Activated T-cell treated with anti-CD3 and anti-CD28 coated beads, Interleukin-2, amount 50 U/mL, for 72 hours (primary cell): ENCODE data around the gene GPR15. TPM values are rescaled to one million over a fixed set of nuclear protein-coding genes. Genes with fewer than 3 reads are reported as not detected.

Experiments
- ATAC-seq, 2 donors: fragments of 150-1000 bp; cut with Tn5 transposase; replicated peaks in 1 of 2; 2 replicates each; pipeline ENCODE4 v1.10.0; 2021; ENCODE audit warnings: moderate library complexity in 2 of 2, mild to moderate bottlenecking in 1 of 2
- DNase-seq, 2 donors: peaks; one replicate each; pipeline ENCODE4 v3.0.0; 2021 to 2022; ENCODE audit warnings: mixed read lengths in 1 of 2
- H3K27ac Mint-ChIP-seq: one replicate; pipeline ENCODE4 v1.8.0; 2022; ENCODE audit warnings: mild to moderate bottlenecking, moderate library complexity, mixed read lengths
- H3K27me3 Mint-ChIP-seq: one replicate; pipeline ENCODE4 v1.8.0; 2022; ENCODE audit warnings: low read depth, mixed read lengths
- H3K36me3 Mint-ChIP-seq, 2 donors: one replicate each; pipeline ENCODE4 v1.8.0; 2022; ENCODE audit warnings: mixed read lengths in 2 of 2, mild to moderate bottlenecking in 1 of 2; ENCODE audit not compliant: insufficient read depth in 2 of 2
- H3K4me1 Mint-ChIP-seq: one replicate; pipeline ENCODE4 v1.8.0; 2022; ENCODE audit warnings: low read depth, mixed read lengths
- H3K4me3 Mint-ChIP-seq, 2 donors: one replicate each; pipeline ENCODE4 v1.8.0; 2022; ENCODE audit warnings: mild to moderate bottlenecking in 2 of 2, mixed read lengths in 2 of 2, moderate library complexity in 2 of 2
- H3K9me3 Mint-ChIP-seq, 2 donors: one replicate each; pipeline ENCODE4 v1.8.0; 2022; ENCODE audit warnings: mixed read lengths in 2 of 2
- total RNA-seq, 2 donors: library from RNA; stranded (reverse); gene quantifications; one replicate each; pipeline ENCODE4 v1.2.3, GENCODE V29; 2022

GPR15 gene
- total RNA-seq, 2 donors from 2014 or later: 4.6 to 24.0 TPM

DNA sequence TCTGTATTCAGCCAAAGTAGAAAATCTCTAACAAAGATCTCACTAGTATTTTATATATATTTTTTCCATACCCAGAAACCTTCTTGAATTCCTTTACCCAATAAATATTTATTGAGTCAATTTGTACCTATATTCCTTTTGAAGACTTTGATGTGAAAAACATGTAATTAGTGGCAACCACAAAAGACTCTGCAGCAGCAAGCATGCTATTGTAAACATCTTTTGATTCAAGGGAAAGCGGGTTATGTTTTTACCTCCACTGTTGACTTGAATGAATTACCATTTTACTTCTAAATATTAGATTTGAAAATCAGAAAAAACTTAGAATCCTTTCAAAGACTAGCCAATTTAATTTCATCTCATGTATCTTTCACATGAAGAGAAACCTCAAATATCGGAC, 2.4 kb downstream of the GPR15 start:
- H3K4me3 Mint-ChIP-seq: peak overlapping the region; percentile 11 to 70
- DNase-seq (no peak), ATAC-seq (no peak)
- peak overlapping the region; percentile 51 for H3K27ac Mint-ChIP-seq
- peaks cover 59% of the 10 kb centered on the region for H3K4me1 Mint-ChIP-seq
- H3K9me3 Mint-ChIP-seq: no peaks in the 10 kb centered on the region
- no peaks in the 10 kb centered on the region for H3K27me3 Mint-ChIP-seq
- H3K36me3 Mint-ChIP-seq: peaks cover 11 to 13% of the 10 kb centered on the region in 2 donors

DNA sequence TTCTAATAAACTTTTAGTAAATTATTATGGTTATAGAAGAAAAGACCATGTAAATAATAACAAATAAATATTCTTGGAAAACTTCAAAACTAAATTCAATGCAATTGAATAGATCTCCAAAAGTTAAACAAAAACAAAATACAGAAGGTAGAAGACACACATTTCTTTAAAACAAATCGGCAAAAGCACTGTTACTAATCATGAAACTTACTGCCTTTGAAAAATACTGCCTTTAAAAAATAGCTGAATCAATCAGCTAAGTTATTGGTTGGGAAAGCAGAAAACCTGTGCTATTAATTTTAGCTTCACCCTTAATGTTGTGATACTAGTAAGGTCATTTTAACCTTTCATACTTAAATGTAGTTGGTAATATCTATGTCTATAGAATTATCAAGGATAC, 3.0 kb downstream of the GPR15 start:
- ATAC-seq (no peak), DNase-seq (no peak)
- Mint-ChIP-seq H3K9me3 (no peaks in the 10 kb centered on the region), H3K27ac (no peak overlapping the region), H3K4me3 (peak overlapping the region in 1 of 2 donors; percentile 63), H3K36me3 (peaks cover 11 to 13% of the 10 kb centered on the region in 2 donors), H3K27me3 (no peaks in the 10 kb centered on the region), H3K4me1 (peaks cover 63% of the 10 kb centered on the region)

DNA sequence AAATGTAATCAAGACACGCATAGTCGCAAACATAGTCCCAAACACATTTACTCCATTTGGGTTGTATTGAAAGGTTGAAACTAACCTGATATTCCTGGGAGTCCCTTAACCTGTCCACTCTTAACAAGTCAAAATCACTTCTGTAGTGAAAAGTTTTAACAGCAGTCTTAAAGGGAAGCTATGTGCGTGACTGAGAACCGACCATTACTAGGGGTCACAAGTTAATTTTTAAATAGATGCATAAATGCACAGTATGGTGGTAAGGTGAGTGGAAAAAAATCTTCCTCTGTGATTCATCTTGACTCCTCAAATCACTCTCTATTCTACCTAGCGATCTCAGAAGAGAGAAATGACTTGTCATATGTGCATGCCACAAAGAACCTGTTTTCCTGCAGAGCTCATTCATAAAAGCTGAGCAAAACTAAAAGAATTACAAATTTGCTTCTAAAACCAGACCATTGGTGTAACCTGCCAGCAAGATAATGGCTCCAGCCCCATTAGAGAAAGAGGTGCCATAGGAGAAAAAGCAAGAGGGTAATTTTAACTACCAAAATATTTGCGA, 4.8 kb downstream of the GPR15 start:
- H3K36me3 Mint-ChIP-seq: peaks cover 7 to 9% of the 10 kb centered on the region in 2 donors
- peak overlapping the region; percentile 90 for H3K27ac Mint-ChIP-seq
- DNase-seq (peak in 1 of 2 donors; percentile 43), ATAC-seq (peak; percentile 83)
- no peaks in the 10 kb centered on the region for H3K27me3 Mint-ChIP-seq
- H3K4me1 Mint-ChIP-seq: peaks cover 60% of the 10 kb centered on the region
- H3K4me3 Mint-ChIP-seq: peak overlapping the region; percentile 67 to 80
- no peaks in the 10 kb centered on the region for H3K9me3 Mint-ChIP-seq

DNA sequence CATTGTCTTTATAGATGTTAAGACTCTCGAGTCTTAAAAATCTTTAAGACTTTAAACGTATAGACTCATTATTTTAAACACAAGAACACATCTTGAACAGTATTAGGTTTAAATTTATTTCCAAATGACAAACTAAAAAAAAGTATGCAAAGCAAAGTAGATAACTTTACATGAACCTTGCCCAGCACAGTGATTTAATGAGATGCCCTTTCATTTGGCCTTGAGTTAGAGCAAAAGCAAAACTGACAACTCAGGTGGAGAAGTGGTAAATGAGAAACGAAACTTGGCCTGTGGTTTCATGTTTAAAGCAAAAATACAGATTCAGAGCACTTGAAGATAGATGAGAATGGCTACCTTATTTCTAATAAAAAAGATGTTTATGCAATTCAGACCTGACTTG, 8.6 kb downstream of the GPR15 start:
- peak in 1 of 2 donors; percentile 46 for DNase-seq
- peak overlapping the region; percentile 27 for H3K27ac Mint-ChIP-seq
- peak overlapping the region; percentile 38 to 63 for H3K4me3 Mint-ChIP-seq
- no peaks in the 10 kb centered on the region for H3K27me3 Mint-ChIP-seq
- peak; percentile 35 to 39 for ATAC-seq
- peaks cover 86% of the 10 kb centered on the region for H3K4me1 Mint-ChIP-seq
- H3K36me3 Mint-ChIP-seq: peaks cover 7 to 8% of the 10 kb centered on the region in 2 donors
- no peaks in the 10 kb centered on the region for H3K9me3 Mint-ChIP-seq

DNA sequence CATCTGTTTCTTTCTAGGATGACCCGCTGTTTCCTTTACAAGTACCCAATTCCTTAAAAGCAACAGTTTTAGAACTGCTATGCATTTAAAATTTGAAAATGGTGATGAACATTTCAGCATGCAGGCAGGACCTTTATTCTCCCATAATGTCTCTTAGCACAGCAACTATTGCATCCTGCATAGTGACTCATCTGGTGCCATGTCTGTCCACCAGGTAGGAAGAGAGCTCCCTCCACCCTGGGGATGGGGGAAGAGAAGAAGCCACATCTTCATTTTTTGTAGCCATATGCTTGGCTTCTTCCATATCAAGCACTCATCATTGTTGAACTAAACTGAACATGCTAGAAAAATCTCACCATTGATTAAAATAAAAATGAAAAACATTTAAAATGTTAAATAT, 9.9 kb downstream of the GPR15 start:
- no peaks in the 10 kb centered on the region for H3K9me3 Mint-ChIP-seq
- ATAC-seq (no peak), DNase-seq (no peak)
- H3K4me1 Mint-ChIP-seq: peaks cover 86% of the 10 kb centered on the region
- no peaks in the 10 kb centered on the region for H3K27me3 Mint-ChIP-seq
- peak overlapping the region; percentile 75 for H3K27ac Mint-ChIP-seq
- peak overlapping the region; percentile 52 to 58 for H3K4me3 Mint-ChIP-seq
- peaks cover 5 to 8% of the 10 kb centered on the region in 2 donors for H3K36me3 Mint-ChIP-seq

DNA sequence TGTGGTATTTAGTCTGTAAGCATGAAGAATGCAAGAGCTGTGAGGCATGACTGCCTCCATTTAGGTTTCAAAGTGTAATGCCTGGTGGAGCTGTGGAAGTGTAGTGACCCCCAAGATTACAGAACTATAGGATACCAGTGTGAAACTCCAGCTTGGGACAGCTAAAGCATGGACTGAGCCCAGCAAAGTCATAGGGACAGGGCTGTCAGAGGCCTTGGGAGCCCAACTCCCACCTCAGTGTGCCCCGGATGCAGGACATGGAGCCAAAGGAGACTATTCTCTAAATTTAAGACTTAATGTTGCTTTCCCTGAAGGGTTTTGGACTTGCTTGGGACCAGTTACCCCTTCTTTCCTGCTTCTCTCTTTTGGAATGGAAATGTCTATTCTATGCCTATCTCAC, 10.8 kb downstream of the GPR15 start:
- H3K4me1 Mint-ChIP-seq: peaks cover 78% of the 10 kb centered on the region
- no peaks in the 10 kb centered on the region for H3K27me3 Mint-ChIP-seq
- no peak overlapping the region for H3K4me3 Mint-ChIP-seq
- H3K9me3 Mint-ChIP-seq: no peaks in the 10 kb centered on the region
- H3K27ac Mint-ChIP-seq: no peak overlapping the region
- H3K36me3 Mint-ChIP-seq: peaks cover 5 to 8% of the 10 kb centered on the region in 2 donors
- DNase-seq: no peak
- no peak for ATAC-seq

DNA sequence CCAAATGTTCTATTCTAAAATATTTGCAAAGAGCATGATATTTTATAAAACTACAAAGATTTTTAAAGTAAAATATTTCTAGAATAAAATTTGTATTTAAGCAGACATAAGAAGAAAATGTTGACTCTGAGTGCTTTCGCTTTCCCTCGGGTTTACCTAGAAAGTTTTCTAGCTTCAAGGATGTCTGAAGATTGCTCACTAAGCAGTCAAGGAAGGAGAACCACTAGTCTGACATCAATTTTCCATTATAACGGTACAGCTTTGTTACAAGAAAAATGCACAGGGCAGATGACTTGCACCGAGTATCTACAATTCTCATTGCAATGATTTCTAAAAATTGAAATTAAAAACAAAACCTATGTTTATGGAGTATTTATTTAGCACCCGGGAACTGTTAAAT, 14.2 kb downstream of the GPR15 start:
- peak overlapping the region; percentile 98 for H3K27ac Mint-ChIP-seq
- ATAC-seq (peak; percentile 91 to 92), DNase-seq (no peak)
- H3K9me3 Mint-ChIP-seq: peaks cover 0 to 3% of the 10 kb centered on the region in 2 donors
- peaks cover 70% of the 10 kb centered on the region for H3K4me1 Mint-ChIP-seq
- peak overlapping the region; percentile 57 to 88 for H3K4me3 Mint-ChIP-seq
- no peaks in the 10 kb centered on the region for H3K27me3 Mint-ChIP-seq
- peaks cover 8 to 10% of the 10 kb centered on the region in 2 donors for H3K36me3 Mint-ChIP-seq

DNA sequence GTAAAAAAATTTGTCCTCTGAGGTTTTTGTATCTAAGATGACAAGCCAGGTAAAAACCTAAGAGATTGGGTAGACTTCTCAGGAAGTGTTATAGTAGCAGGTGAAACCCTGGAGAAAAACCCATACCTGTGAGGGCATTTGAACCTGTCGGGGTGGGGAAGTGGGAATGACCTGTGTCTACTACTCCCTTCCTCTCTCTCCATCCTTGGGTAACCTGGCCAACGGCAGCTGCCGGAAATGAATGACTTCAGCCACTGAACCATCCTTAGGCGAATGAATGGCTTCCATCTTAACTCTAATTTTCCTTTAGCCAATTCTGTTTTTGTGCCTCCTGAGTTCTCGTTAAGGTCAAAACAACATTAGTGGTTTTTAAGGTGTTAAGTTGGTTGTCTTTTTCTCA, 16.8 kb downstream of the GPR15 start:
- DNase-seq (no peak), ATAC-seq (no peak)
- peak overlapping the region in 1 of 2 donors; percentile 45 for H3K4me3 Mint-ChIP-seq
- H3K4me1 Mint-ChIP-seq: peaks cover 72% of the 10 kb centered on the region
- H3K27ac Mint-ChIP-seq: no peak overlapping the region
- peaks cover 6 to 16% of the 10 kb centered on the region in 2 donors for H3K36me3 Mint-ChIP-seq
- H3K9me3 Mint-ChIP-seq: peaks cover 0 to 4% of the 10 kb centered on the region in 2 donors
- H3K27me3 Mint-ChIP-seq: no peaks in the 10 kb centered on the region

DNA sequence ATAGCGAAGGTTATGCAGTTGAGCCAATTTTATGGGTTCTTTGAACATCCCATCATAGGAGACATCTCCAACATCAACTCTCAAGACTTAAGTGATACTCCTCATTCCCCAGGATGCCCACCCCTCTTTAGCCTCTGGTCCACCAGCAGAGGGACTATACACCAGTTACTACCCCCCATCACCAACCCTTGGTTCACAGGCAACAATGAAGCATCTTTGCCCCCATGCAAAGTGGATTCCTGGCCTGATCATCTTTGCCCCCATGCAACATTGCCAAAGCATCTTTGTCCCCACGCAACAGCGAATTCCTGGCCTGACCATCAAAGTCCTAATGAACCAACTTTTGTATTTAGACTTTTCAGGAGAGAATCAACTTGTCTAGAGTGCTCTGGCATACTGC, 19.1 kb downstream of the GPR15 start:
- peak overlapping the region; percentile 39 to 92 for H3K4me3 Mint-ChIP-seq
- no peak for DNase-seq
- H3K27me3 Mint-ChIP-seq: no peaks in the 10 kb centered on the region
- H3K9me3 Mint-ChIP-seq: peaks cover 0 to 4% of the 10 kb centered on the region in 2 donors
- no peak for ATAC-seq
- H3K36me3 Mint-ChIP-seq: peaks cover 6 to 25% of the 10 kb centered on the region in 2 donors
- peaks cover 76% of the 10 kb centered on the region for H3K4me1 Mint-ChIP-seq
- H3K27ac Mint-ChIP-seq: peak overlapping the region; percentile 100

DNA sequence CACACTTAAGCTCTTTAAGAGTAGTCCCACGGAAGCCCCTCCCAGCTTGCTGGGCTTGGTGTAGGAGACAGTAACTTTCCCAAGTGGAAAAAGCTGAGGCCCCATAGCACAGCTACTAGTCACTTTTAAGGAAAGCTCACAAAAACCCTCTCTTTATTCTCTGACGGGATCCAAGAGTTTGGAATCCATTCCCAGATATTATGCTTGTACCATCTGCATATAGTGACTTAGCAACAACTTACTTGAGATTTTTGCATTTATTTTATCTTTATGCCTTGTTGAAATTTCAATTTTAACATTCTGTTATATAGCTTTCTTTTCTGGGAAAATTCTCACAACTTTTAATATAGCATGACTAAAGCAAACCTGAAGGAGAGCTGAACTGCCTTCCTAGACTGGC, 19.5 kb downstream of the GPR15 start:
- peaks cover 76% of the 10 kb centered on the region for H3K4me1 Mint-ChIP-seq
- peaks cover 6 to 25% of the 10 kb centered on the region in 2 donors for H3K36me3 Mint-ChIP-seq
- peaks cover 0 to 4% of the 10 kb centered on the region in 2 donors for H3K9me3 Mint-ChIP-seq
- DNase-seq: no peak
- H3K27ac Mint-ChIP-seq: peak overlapping the region; percentile 100
- no peaks in the 10 kb centered on the region for H3K27me3 Mint-ChIP-seq
- H3K4me3 Mint-ChIP-seq: peak overlapping the region; percentile 39 to 92
- ATAC-seq: no peak

DNA sequence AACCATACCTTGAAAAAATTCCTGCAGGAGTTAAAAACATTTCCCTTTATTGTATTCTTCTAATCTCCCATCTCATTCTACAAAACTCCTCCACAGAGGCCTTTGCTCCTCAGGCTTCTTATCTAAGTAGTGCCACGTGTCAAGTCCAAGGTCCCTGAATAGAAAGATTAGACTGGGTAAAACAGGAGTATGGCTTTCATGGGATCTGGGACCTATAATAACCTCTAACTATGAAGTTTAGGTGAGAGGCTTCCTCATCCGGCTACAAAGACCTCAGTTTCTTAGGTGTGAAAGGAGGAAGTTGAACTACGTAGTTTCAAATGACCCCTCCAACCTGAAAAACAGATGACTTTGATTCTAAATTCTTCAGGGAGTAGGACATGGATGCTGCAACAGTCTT, 20.0 kb downstream of the GPR15 start:
- no peak for ATAC-seq
- H3K27ac Mint-ChIP-seq: peak overlapping the region; percentile 100
- peaks cover 6 to 25% of the 10 kb centered on the region in 2 donors for H3K36me3 Mint-ChIP-seq
- no peak for DNase-seq
- H3K4me1 Mint-ChIP-seq: peaks cover 78% of the 10 kb centered on the region
- no peaks in the 10 kb centered on the region for H3K27me3 Mint-ChIP-seq
- H3K4me3 Mint-ChIP-seq: peak overlapping the region; percentile 83 to 92
- peaks cover 0 to 4% of the 10 kb centered on the region in 2 donors for H3K9me3 Mint-ChIP-seq

DNA sequence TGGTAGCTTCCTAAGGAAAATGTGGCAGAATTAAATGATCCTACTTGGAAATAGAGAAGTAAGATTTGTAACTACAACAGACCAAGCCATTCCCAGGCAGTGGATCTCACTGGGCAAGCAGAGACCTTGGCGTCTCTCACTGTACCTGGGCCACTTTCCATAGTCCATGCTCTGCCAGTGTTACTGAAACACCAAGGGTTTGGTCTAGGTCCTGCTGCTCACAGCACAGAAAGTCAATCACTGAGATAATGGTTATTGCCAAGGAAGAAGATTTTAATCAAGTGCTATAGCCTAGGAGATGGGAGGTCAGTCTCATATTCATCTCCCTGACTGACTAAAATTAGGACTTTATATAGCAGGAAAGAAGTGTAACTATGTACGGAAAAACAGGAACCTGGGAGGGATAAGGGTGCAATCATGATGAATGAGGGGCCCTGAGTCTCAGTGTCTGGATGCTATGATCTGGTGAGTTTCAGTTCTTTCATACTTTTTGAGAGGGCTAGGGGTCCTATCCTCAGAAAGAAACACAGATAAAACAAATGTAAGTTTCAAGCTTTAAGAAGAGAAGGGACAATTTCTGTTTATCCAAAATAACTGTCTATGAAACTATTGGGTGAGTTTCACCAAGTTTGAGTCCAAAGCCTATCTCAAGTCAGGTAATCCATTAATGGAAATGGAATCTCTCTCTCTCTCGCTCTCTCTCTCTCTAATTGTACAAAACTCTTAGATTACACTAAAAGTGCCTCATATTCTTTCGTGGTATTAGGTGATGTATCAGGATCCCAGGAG, 20.6 kb downstream of the GPR15 start:
- Mint-ChIP-seq H3K27me3 (no peaks in the 10 kb centered on the region), H3K36me3 (peaks cover 6 to 25% of the 10 kb centered on the region in 2 donors), H3K4me3 (peak overlapping the region; percentile 83 to 92), H3K9me3 (peaks cover 0 to 4% of the 10 kb centered on the region in 2 donors), H3K4me1 (peaks cover 85% of the 10 kb centered on the region), H3K27ac (peak overlapping the region; percentile 100)
- DNase-seq: no peak
- ATAC-seq: no peak

DNA sequence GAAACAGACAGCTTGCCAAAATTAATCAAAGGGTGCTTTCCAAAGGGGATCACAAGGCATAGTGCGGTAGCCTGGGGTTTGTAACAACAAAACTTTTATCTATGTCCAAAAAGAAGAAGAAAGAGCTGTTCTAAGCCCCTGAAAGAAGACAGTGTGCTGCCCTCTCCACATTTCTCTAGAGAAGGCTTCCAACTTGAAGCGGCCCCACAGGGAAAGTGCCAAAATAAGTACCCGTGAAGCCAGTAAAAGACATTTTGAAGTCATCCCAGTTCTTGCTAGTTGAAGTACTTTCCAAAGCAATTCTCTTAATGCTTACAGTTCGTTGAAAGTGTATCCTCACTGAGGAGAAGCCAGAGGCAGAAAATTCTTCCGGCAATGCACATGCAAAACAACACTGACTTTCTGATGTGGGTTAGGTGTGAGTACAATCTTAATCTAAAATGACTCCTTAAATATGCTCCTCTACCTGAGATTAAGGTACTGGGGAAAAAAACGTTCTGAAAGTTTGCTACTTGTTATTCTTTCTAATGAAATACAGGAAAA, 21.3 kb downstream of the GPR15 start:
- no peak for ATAC-seq
- Mint-ChIP-seq H3K36me3 (peaks cover 6 to 25% of the 10 kb centered on the region in 2 donors), H3K4me3 (peak overlapping the region; percentile 83 to 92), H3K27ac (peak overlapping the region; percentile 100), H3K9me3 (peaks cover 0 to 4% of the 10 kb centered on the region in 2 donors), H3K27me3 (no peaks in the 10 kb centered on the region), H3K4me1 (peaks cover 91% of the 10 kb centered on the region)
- no peak for DNase-seq
